HCT116 (cell line): ENCODE data around the gene ERCC6.

Experiments used
- CTCF ChIP-seq, 3 experiments: fragments of 200-600 bp in 1 of 3; sonication (generic) in 1 of 3; IDR thresholded peaks in 2 of 3; conservative IDR thresholded peaks in 1 of 3; 2 replicates each; pipeline ENCODE4 v1.5.1; 2012 to 2017; ENCODE audit warnings: low read depth in 2 of 3, low read length in 2 of 3, antibody characterized with exemption in 1 of 3, borderline replicate concordance in 1 of 3, control low read depth in 1 of 3, mild to moderate bottlenecking in 1 of 3, mixed read lengths in 1 of 3, mixed run types in 1 of 3, moderate library complexity in 1 of 3; ENCODE audit not compliant: insufficient read depth in 1 of 3
- EZH2 ChIP-seq: fragments of 200-600 bp; sonication (generic); IDR thresholded peaks from 2 replicates; pipeline ENCODE4 v1.6.1; 2017; ENCODE audit warnings: antibody characterized with exemption, mixed run types
- POLR2A ChIP-seq: IDR thresholded peaks from 2 replicates; pipeline ENCODE4 v1.7.0; 2011; ENCODE audit warnings: borderline replicate concordance; ENCODE audit not compliant: insufficient read depth, insufficient read length; ENCODE audit errors: extremely low read depth
- POLR2AphosphoS5 ChIP-seq: IDR thresholded peaks from 2 replicates; pipeline ENCODE4 v1.6.1; 2011; ENCODE audit warnings: mild to moderate bottlenecking, low read depth, low read length, moderate library complexity
- REST ChIP-seq: IDR thresholded peaks from 2 replicates; pipeline ENCODE4 v1.6.1; 2012; ENCODE audit warnings: low read depth
- SIN3A ChIP-seq: IDR thresholded peaks from 2 replicates; pipeline ENCODE4 v1.6.1; 2012; ENCODE audit warnings: low read depth
- SP1 ChIP-seq: IDR thresholded peaks from 2 replicates; pipeline ENCODE4 v1.6.1; 2012; ENCODE audit warnings: low read depth
- YY1 ChIP-seq: IDR thresholded peaks from 2 replicates; pipeline ENCODE4 v1.6.1; 2011; ENCODE audit warnings: low read length, low read depth, moderate library complexity, mild to moderate bottlenecking; ENCODE audit not compliant: insufficient replicate concordance; ENCODE audit errors: extremely low read depth
- ZBTB33 ChIP-seq: IDR thresholded peaks from 2 replicates; pipeline ENCODE4 v1.6.1; 2011; ENCODE audit warnings: mild to moderate bottlenecking, low read length, moderate library complexity; ENCODE audit not compliant: insufficient replicate concordance; ENCODE audit errors: extremely low read depth
- ZNF274 ChIP-seq: fragments of 200-500 bp; sonication (Bioruptor generic); IDR thresholded peaks from 2 replicates; pipeline ENCODE4 v1.6.1; 2014; ENCODE audit warnings: mild to moderate bottlenecking, low read depth, low read length, inconsistent platforms

- TF ChIP-seq YY1 (no peak), CTCF (IDR thresholded peaks at IDR 0.05 in 2 of 3, conservative IDR thresholded peaks at IDR 0.05 in 1 of 3; ENCODE audit: borderline replicate concordance in 1 of 3, insufficient read depth in 1 of 3, low read depth in 2 of 3, low read length in 2 of 3) (no peak), REST (no peak), ZNF274 (no peak), POLR2A (no peak), POLR2AphosphoS5 (no peak), ZBTB33 (no peak), EZH2 (no peak), SP1 (no peak), SIN3A (no peak)
These were observed 33.7 kb upstream of the ERCC6 start for GRCh38 chr10:49572594-49573114.
